Measurements from ENCODE around the gene CYP2A6. TPM values are rescaled to one million over a fixed set of nuclear protein-coding genes. Genes with fewer than 3 reads are reported as not detected.

CYP2A6 gene
- polyA plus RNA-seq, 1 of the 3 experiments (the other 2 are of a cell fraction): not detected

DNA sequence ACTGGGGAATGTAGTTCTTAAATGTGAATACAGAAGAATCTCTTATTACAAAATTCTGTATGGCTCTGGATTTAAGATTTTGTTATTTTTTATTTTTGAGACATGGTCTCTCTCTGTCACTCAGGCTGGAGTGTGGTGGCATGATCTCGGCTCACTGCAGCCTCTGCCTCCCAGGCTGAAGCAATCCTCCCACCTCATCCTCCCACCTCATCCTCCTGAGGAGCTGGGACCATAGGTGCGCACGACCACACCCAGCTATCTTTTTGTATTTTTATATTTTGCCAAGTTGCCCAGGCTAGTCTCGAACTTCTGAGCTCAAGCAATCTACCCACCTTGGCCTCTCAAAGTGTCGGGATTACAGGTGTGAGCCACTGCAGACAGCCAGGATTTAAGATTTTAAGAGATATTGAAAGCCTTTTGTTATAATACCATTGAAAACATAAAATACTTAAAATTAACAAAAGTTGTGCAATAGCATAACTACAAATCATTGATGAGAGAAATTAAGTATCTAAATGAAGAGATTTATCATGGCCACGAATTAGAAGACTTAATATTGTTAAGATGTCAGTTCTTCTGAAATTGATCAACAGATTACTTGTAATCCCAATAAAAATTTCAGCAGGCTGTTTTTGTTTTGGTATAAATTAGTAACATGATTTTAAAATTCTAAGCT, 13.4 kb downstream of the CYP2A6 start:
- H3K4me3 ChIP-seq (ENCODE audit: low read depth in 2 of 2, low read length in 1 of 2): no peak overlapping the region
- TF ChIP-seq GATA2 (CRISPR knock-in tag; IDR thresholded peaks at IDR 0.05): no peak
- TF ChIP-seq YY1 (IDR thresholded peaks at IDR 0.05; ENCODE audit: low read depth): no peak
- TF ChIP-seq RFX5 (IDR thresholded peaks at IDR 0.05; ENCODE audit: low read length): no peak
- TF ChIP-seq CTCF (IDR thresholded peaks at IDR 0.05): no peak
- TF ChIP-seq NFIC (IDR thresholded peaks at IDR 0.05; ENCODE audit: borderline replicate concordance): no peak
- TF ChIP-seq GABPA (IDR thresholded peaks at IDR 0.05; ENCODE audit: low read depth): no peak
- TF ChIP-seq EZH2phosphoT487 (IDR thresholded peaks at IDR 0.05; ENCODE audit: borderline replicate concordance, low read depth): no peak
- TF ChIP-seq RXRA (IDR thresholded peaks at IDR 0.05; ENCODE audit: borderline replicate concordance, low read depth): no peak
- TF ChIP-seq, protein P1, sequence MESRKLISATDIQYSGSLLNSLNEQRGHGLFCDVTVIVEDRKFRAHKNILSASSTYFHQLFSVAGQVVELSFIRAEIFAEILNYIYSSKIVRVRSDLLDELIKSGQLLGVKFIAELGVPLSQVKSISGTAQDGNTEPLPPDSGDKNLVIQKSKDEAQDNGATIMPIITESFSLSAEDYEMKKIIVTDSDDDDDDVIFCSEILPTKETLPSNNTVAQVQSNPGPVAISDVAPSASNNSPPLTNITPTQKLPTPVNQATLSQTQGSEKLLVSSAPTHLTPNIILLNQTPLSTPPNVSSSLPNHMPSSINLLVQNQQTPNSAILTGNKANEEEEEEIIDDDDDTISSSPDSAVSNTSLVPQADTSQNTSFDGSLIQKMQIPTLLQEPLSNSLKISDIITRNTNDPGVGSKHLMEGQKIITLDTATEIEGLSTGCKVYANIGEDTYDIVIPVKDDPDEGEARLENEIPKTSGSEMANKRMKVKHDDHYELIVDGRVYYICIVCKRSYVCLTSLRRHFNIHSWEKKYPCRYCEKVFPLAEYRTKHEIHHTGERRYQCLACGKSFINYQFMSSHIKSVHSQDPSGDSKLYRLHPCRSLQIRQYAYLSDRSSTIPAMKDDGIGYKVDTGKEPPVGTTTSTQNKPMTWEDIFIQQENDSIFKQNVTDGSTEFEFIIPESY (IDR thresholded peaks at IDR 0.05; ENCODE audit: borderline replicate concordance, low read depth): no peak
- TF ChIP-seq, protein P2, sequence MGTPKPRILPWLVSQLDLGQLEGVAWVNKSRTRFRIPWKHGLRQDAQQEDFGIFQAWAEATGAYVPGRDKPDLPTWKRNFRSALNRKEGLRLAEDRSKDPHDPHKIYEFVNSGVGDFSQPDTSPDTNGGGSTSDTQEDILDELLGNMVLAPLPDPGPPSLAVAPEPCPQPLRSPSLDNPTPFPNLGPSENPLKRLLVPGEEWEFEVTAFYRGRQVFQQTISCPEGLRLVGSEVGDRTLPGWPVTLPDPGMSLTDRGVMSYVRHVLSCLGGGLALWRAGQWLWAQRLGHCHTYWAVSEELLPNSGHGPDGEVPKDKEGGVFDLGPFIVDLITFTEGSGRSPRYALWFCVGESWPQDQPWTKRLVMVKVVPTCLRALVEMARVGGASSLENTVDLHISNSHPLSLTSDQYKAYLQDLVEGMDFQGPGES (IDR thresholded peaks at IDR 0.05; ENCODE audit: low read depth, low read length): no peak
- TF ChIP-seq, protein P3, sequence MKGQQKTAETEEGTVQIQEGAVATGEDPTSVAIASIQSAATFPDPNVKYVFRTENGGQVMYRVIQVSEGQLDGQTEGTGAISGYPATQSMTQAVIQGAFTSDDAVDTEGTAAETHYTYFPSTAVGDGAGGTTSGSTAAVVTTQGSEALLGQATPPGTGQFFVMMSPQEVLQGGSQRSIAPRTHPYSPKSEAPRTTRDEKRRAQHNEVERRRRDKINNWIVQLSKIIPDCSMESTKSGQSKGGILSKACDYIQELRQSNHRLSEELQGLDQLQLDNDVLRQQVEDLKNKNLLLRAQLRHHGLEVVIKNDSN (IDR thresholded peaks at IDR 0.05; ENCODE audit: borderline replicate concordance, low read depth): no peak
- TF ChIP-seq, protein P4, sequence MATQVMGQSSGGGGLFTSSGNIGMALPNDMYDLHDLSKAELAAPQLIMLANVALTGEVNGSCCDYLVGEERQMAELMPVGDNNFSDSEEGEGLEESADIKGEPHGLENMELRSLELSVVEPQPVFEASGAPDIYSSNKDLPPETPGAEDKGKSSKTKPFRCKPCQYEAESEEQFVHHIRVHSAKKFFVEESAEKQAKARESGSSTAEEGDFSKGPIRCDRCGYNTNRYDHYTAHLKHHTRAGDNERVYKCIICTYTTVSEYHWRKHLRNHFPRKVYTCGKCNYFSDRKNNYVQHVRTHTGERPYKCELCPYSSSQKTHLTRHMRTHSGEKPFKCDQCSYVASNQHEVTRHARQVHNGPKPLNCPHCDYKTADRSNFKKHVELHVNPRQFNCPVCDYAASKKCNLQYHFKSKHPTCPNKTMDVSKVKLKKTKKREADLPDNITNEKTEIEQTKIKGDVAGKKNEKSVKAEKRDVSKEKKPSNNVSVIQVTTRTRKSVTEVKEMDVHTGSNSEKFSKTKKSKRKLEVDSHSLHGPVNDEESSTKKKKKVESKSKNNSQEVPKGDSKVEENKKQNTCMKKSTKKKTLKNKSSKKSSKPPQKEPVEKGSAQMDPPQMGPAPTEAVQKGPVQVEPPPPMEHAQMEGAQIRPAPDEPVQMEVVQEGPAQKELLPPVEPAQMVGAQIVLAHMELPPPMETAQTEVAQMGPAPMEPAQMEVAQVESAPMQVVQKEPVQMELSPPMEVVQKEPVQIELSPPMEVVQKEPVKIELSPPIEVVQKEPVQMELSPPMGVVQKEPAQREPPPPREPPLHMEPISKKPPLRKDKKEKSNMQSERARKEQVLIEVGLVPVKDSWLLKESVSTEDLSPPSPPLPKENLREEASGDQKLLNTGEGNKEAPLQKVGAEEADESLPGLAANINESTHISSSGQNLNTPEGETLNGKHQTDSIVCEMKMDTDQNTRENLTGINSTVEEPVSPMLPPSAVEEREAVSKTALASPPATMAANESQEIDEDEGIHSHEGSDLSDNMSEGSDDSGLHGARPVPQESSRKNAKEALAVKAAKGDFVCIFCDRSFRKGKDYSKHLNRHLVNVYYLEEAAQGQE (IDR thresholded peaks at IDR 0.05; ENCODE audit: low read depth, low read length): no peak
- TF ChIP-seq, protein P5, sequence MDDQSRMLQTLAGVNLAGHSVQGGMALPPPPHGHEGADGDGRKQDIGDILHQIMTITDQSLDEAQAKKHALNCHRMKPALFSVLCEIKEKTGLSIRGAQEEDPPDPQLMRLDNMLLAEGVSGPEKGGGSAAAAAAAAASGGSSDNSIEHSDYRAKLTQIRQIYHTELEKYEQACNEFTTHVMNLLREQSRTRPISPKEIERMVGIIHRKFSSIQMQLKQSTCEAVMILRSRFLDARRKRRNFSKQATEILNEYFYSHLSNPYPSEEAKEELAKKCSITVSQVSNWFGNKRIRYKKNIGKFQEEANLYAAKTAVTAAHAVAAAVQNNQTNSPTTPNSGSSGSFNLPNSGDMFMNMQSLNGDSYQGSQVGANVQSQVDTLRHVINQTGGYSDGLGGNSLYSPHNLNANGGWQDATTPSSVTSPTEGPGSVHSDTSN (IDR thresholded peaks at IDR 0.05): no peak
- TF ChIP-seq FOSL2 (IDR thresholded peaks at IDR 0.05; ENCODE audit: borderline replicate concordance, low read depth): no peak
- no peak for TF ChIP-seq MEF2A (IDR thresholded peaks at IDR 0.05; ENCODE audit: borderline replicate concordance, low read depth)
- no peak for TF ChIP-seq POLR2AphosphoS5 (IDR thresholded peaks at IDR 0.05; ENCODE audit: low read depth, low read length)
- no peak for TF ChIP-seq TCF12 (IDR thresholded peaks at IDR 0.05)
- no peaks in the 10 kb centered on the region for H3F3A ChIP-seq (replicated peaks; ENCODE audit: insufficient read depth)
- H3K27ac ChIP-seq (ENCODE audit: low read depth in 2 of 2, low read length in 1 of 2): no peak overlapping the region
- no peaks in the 10 kb centered on the region for H3K36me3 ChIP-seq (replicated peaks in 1 of 2; ENCODE audit: control insufficient read depth in 1 of 2, insufficient read depth in 2 of 2, low read length in 1 of 2)
- H3K9me3 ChIP-seq: no peaks in the 10 kb centered on the region
- H3K79me2 ChIP-seq (ENCODE audit: insufficient read depth): no peaks in the 10 kb centered on the region
- H3K27me3 ChIP-seq (ENCODE audit: insufficient read depth): no peaks in the 10 kb centered on the region
- DNase-seq: no peak
- H3K4me2 ChIP-seq: no peak overlapping the region
- H4K20me1 ChIP-seq (ENCODE audit: insufficient read depth): no peaks in the 10 kb centered on the region
- CTCF ChIA-PET: interaction anchor here (1.1 kb wide), 1 partner anchor 174 kb away, joined by 3 read pairs; no protein-coding TSS in a partner anchor
- H2AFZ ChIP-seq (ENCODE audit: low read depth): no peak overlapping the region
- POLR2A ChIA-PET: no interaction called here
- WGBS (ENCODE audit: low lambda C conversion rate): 76% methylated on average over 6 of the region's 6 CpGs
- no peaks in the 10 kb centered on the region for H3K9me2 ChIP-seq
- H3K4me1 ChIP-seq (ENCODE audit: control insufficient read depth in 1 of 2, insufficient read depth in 2 of 2, low read depth in 1 of 2, low read length in 1 of 2): no peaks in the 10 kb centered on the region
- H3K9ac ChIP-seq: no peak overlapping the region

All from SK-N-SH (cell line).